Measurements from ENCODE around the gene NXPH1.
"Not testable (repeated sequence)": the region's sequence is repeated elsewhere in the genome, so short reads cannot be mapped to it uniquely, and the experiment has no call there.

NXPH1 gene

GRCh38 chr7:8612584-8612983, 179.2 kb downstream of the NXPH1 start:
- no peak for DNase-seq

GRCh38 chr7:8613191-8613590, 179.8 kb downstream of the NXPH1 start:
- no peak for DNase-seq

- DNase-seq = no peak
Measured at GRCh38 chr7:8615019-8615418, 181.6 kb downstream of the NXPH1 start.

- no peak for DNase-seq
Measured at GRCh38 chr7:8618441-8619070, 185.1 kb downstream of the NXPH1 start.

- no peak for DNase-seq
Measured at GRCh38 chr7:8620169-8620568, 186.8 kb downstream of the NXPH1 start.

GRCh38 chr7:8625612-8626011, 192.2 kb downstream of the NXPH1 start:
- DNase-seq = no peak

- no peak for DNase-seq
Measured at GRCh38 chr7:8627325-8627724, 193.9 kb downstream of the NXPH1 start.

GRCh38 chr7:8628656-8629055, 195.2 kb downstream of the NXPH1 start:
- no peak for DNase-seq

- DNase-seq = no peak
Measured at GRCh38 chr7:8629504-8629903, 196.1 kb downstream of the NXPH1 start.

- DNase-seq = no peak
Measured at GRCh38 chr7:8637322-8637721, 203.9 kb downstream of the NXPH1 start.

- DNase-seq = no peak
Measured at GRCh38 chr7:8638076-8638475, 204.7 kb downstream of the NXPH1 start.

GRCh38 chr7:8639668-8640067, 206.3 kb downstream of the NXPH1 start:
- no peak for DNase-seq

- DNase-seq = no peak
Measured at GRCh38 chr7:8640671-8641070, 207.3 kb downstream of the NXPH1 start.

GRCh38 chr7:8668627-8669500, 235.5 kb downstream of the NXPH1 start:
- no peak for DNase-seq

GRCh38 chr7:8669501-8669851, 236.1 kb downstream of the NXPH1 start:
- DNase-seq = no peak

GRCh38 chr7:8684426-8684825, 251.0 kb downstream of the NXPH1 start:
- DNase-seq = no peak

- no peak for DNase-seq
Measured at GRCh38 chr7:8699875-8700624, 266.6 kb downstream of the NXPH1 start.

- DNase-seq = no peak
Measured at GRCh38 chr7:8702807-8703206, 269.4 kb downstream of the NXPH1 start.

GRCh38 chr7:8710124-8710523, 276.7 kb downstream of the NXPH1 start:
- DNase-seq = no peak

GRCh38 chr7:8714791-8715190, 281.4 kb downstream of the NXPH1 start:
- no peak for DNase-seq

- no peak for DNase-seq
Measured at GRCh38 chr7:8719102-8719501, 285.7 kb downstream of the NXPH1 start.

GRCh38 chr7:8724080-8724718, 290.8 kb downstream of the NXPH1 start:
- DNase-seq = no peak

GRCh38 chr7:8731756-8732155, 298.3 kb downstream of the NXPH1 start:
- DNase-seq = not testable (repeated sequence)
